A673 (cell line): Measurements from ENCODE around the gene FBLN2. TPM values are rescaled to one million over a fixed set of nuclear protein-coding genes. Genes with fewer than 3 reads are reported as not detected.
A peak's percentile ranks its signal among the peaks of the same experiment; 100 is the strongest.

Source experiments
- BruUV-seq: library from RNA; stranded (reverse); fragments of 400-500 nt; replicated peaks from 2 replicates; lab custom pipeline; 2021; lab: Mats Ljungman, UMichigan
- CTCF ChIA-PET: fragments of 300-600 bp; sonication (Branson Sonifier 250); formaldehyde crosslinking; loops from one replicate; lab custom pipeline; 2022; ENCODE audit warnings: antibody characterized with exemption; lab: Charles Lee
- POLR2A ChIA-PET: fragments of 300-600 bp; sonication (Branson Sonifier 250); formaldehyde crosslinking; loops from one replicate; lab custom pipeline; 2022; ENCODE audit warnings: antibody characterized with exemption; ENCODE audit not compliant: low non-redundant PET; lab: Charles Lee
- DNase-seq: peaks from one replicate; pipeline ENCODE4 v3.0.0-alpha.2; 2015; ENCODE audit warnings: low spot score
- H3K27ac ChIP-seq: fragments of 200-600 bp; sonication (generic); 2 replicates; pipeline ENCODE4 v1.5.1; 2016; ENCODE audit warnings: mixed run types, low read depth, mild to moderate bottlenecking, mixed read lengths, antibody characterized with exemption, low read length; ENCODE audit not compliant: poor library complexity, severe bottlenecking
- H3K27me3 ChIP-seq: fragments of 200-600 bp; sonication (generic); replicated peaks from 2 replicates; pipeline ENCODE4 v1.6.1; 2017; ENCODE audit warnings: mixed run types, low read depth, mild to moderate bottlenecking, mixed read lengths, antibody characterized with exemption, low read length; ENCODE audit not compliant: insufficient read depth, poor library complexity
- H3K36me3 ChIP-seq: fragments of 200-600 bp; sonication (generic); 2 replicates; pipeline ENCODE4 v1.6.1; 2016; ENCODE audit warnings: mixed run types, mild to moderate bottlenecking, mixed read lengths, antibody characterized with exemption, low read length; ENCODE audit not compliant: insufficient read depth, poor library complexity, severe bottlenecking
- H3K4me1 ChIP-seq: fragments of 200-600 bp; sonication (generic); 2 replicates; pipeline ENCODE4 v1.6.1; 2017; ENCODE audit warnings: mixed run types, mild to moderate bottlenecking, mixed read lengths, antibody characterized with exemption, low read length; ENCODE audit not compliant: insufficient read depth, poor library complexity, severe bottlenecking
- H3K4me3 ChIP-seq: fragments of 200-600 bp; sonication (generic); 2 replicates; pipeline ENCODE4 v1.5.1; 2016; ENCODE audit warnings: low read depth, mixed run types, mild to moderate bottlenecking, mixed read lengths, low read length; ENCODE audit not compliant: poor library complexity, severe bottlenecking
- H3K9me3 ChIP-seq: fragments of 200-600 bp; sonication (generic); 2 replicates; pipeline ENCODE4 v1.6.1; 2016; ENCODE audit warnings: mixed run types, low read depth, mild to moderate bottlenecking, mixed read lengths, antibody characterized with exemption, low read length; ENCODE audit not compliant: poor library complexity, severe bottlenecking
- EZH2 ChIP-seq: fragments of 200-600 bp; sonication (generic); IDR thresholded peaks from 2 replicates; pipeline ENCODE4 v1.6.1; 2017; ENCODE audit warnings: borderline replicate concordance, low read depth, mild to moderate bottlenecking, mixed read lengths, antibody characterized with exemption, low read length; ENCODE audit not compliant: poor library complexity, severe bottlenecking
- intact Hi-C: fragments of 100-400 bp; cut with micrococcal nuclease; formaldehyde crosslinking; loops from one replicate; pipeline ENCODE4 v1.10.0; 2022; ENCODE audit not compliant: unreplicated experiment
- total RNA-seq: library from RNA; stranded (reverse); gene quantifications from 2 replicates; pipeline ENCODE4 v1.2.3, GENCODE V29; 2021
- TF ChIP-seq, protein P1 (sequence below): fragments of 300-800, 200-600 bp; sonication (generic); conservative IDR thresholded peaks from 2 replicates; pipeline ENCODE4 v1.5.1; 2017; ENCODE audit warnings: low read depth, mild to moderate bottlenecking, antibody characterized with exemption, low read length, moderate library complexity, mixed read lengths

Gene FBLN2
- total RNA-seq, 1 experiment from 2014 or later, result 0.71 TPM

GRCh38 chr3:13645801-13646637 lies 97.1 kb downstream of the FBLN2 start:
- Histone ChIP-seq H3K9me3 (no peaks in the 10 kb centered on the region), H3K4me1 (peaks cover 7% of the 10 kb centered on the region), H3K27me3 (no peaks in the 10 kb centered on the region), H3K36me3 (no peaks in the 10 kb centered on the region), H3K27ac (no peak overlapping the region), H3K4me3 (no peak overlapping the region)
- no peak for DNase-seq
- TF ChIP-seq EZH2, result no peak
- TF ChIP-seq, protein P1, sequence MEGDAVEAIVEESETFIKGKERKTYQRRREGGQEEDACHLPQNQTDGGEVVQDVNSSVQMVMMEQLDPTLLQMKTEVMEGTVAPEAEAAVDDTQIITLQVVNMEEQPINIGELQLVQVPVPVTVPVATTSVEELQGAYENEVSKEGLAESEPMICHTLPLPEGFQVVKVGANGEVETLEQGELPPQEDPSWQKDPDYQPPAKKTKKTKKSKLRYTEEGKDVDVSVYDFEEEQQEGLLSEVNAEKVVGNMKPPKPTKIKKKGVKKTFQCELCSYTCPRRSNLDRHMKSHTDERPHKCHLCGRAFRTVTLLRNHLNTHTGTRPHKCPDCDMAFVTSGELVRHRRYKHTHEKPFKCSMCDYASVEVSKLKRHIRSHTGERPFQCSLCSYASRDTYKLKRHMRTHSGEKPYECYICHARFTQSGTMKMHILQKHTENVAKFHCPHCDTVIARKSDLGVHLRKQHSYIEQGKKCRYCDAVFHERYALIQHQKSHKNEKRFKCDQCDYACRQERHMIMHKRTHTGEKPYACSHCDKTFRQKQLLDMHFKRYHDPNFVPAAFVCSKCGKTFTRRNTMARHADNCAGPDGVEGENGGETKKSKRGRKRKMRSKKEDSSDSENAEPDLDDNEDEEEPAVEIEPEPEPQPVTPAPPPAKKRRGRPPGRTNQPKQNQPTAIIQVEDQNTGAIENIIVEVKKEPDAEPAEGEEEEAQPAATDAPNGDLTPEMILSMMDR, result no peak
- no TSS peak for BruUV-seq
- ChIA-PET POLR2A (no interaction called here), CTCF (interaction anchor here (5.6 kb wide), 1 partner anchor 150 kb away, joined by 99 read pairs; no protein-coding TSS in a partner anchor)
- intact Hi-C loops, result no loop called here

DNA sequence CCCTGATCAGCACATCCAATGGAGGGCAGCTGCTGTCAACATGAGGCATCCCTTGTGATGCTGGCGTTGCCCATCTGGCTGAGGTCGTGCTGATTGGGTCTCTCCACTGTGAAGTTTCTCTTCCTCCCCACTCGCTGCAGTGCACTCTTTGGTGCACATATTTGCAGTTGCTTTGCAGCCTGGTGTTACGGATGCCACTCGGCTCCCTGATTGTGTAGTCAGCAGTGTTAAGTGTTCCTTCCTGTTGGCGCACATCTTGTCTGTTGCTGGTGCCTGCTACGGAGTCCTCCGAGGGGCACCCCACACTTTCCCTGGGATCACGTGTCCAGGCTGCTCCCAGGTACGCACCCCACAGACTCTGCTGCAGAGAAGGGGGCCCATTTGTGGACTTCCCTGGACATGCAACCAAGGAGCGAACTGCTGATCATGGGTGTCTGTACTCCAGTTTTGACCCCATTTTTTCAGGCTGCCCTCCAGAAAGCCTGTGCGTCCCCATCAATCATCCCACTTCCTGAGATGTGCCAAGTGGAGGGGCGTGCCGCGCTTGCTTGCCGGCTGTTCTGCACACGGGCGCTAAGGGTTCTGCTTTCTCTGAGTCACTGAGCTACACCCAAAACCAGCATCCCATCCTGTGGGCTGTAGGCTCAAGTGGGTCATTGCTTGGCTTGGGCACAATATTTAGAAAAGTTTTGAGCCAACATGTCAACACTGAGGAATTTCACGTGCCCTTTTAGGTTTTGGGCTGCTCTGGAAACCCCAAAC lies 98.6 kb downstream of the FBLN2 start:
- BruUV-seq, result no TSS peak
- no peaks in the 10 kb centered on the region for H3K27me3 ChIP-seq
- no peak overlapping the region for H3K27ac ChIP-seq
- TF ChIP-seq, protein P1, result no peak
- TF ChIP-seq EZH2, result no peak
- POLR2A ChIA-PET, result interaction anchor here (0.7 kb wide), 1 partner anchor 147 kb away, joined by 3 read pairs; no protein-coding TSS in a partner anchor
- H3K36me3 ChIP-seq, result no peaks in the 10 kb centered on the region
- CTCF ChIA-PET, result interaction anchor here (0.6 to 5.6 kb wide), 5 partner anchors 10 to 196 kb away, joined by 3 to 99 read pairs (median 4); no protein-coding TSS in a partner anchor
- DNase-seq, result peak; percentile 27
- peaks cover 7% of the 10 kb centered on the region for H3K4me1 ChIP-seq
- H3K4me3 ChIP-seq, result no peak overlapping the region
- intact Hi-C loops, result loop anchor here (1.0 to 2.0 kb wide), 2 partner anchors 151 to 555 kb away; no protein-coding TSS in a partner anchor
- H3K9me3 ChIP-seq, result no peaks in the 10 kb centered on the region
